BE2C (cell line): Measurements from ENCODE around the gene CADM1.

Experiments used
- DNase-seq: peaks from one replicate; pipeline ENCODE4 v3.0.0-alpha.2; 2020
- H3K27me3 ChIP-seq: fragments of 250-450 bp; sonication (Bioruptor Pico); 2 replicates; pipeline ENCODE4 v1.5.1; 2020; ENCODE audit warnings: mild to moderate bottlenecking
- H3K36me3 ChIP-seq: fragments of 250-450 bp; sonication (Bioruptor Pico); 2 replicates; pipeline ENCODE4 v1.5.1; 2020; ENCODE audit warnings: mild to moderate bottlenecking
- H3K4me1 ChIP-seq: fragments of 250-450 bp; sonication (Bioruptor Pico); 2 replicates; pipeline ENCODE4 v1.5.1; 2020
- H3K4me3 ChIP-seq: 2 replicates; pipeline ENCODE4 v1.5.1; 2011; ENCODE audit warnings: low read depth, low read length
- H3K9me3 ChIP-seq: fragments of 250-450 bp; sonication (Bioruptor Pico); 2 replicates; pipeline ENCODE4 v1.5.1; 2020
- TF ChIP-seq, protein P1 (sequence below): IDR thresholded peaks from 2 replicates; pipeline ENCODE4 v1.5.1; 2012; ENCODE audit warnings: mild to moderate bottlenecking, low read depth, low read length

CADM1 gene

DNA sequence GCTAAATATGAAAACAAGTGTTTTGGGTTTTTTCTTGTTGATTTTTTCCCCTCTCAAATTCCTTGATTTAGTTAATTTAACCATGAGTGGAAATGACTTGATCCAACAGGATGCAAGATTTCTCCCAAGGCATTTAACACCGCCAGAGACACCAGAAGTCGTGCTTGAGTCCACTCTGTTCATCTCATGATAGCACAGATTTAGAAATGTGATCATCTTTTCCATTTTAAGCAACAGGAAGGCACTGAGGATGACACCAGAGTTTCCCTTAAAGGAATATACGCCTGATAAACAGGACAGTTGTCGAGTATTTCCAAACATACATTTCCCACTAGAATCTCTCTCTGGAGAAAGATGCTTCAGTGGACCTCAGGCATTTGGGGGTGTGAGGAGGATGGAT is 318.7 kb downstream of the CADM1 start:
- Histone ChIP-seq H3K36me3 (peaks cover 3% of the 10 kb centered on the region; the same call in 1 of the 2 replicates), H3K9me3 (no peaks in the 10 kb centered on the region), H3K4me1 (peaks cover 8% of the 10 kb centered on the region), H3K4me3 (no peak overlapping the region), H3K27me3 (no peaks in the 10 kb centered on the region)
- no peak for DNase-seq
- TF ChIP-seq, protein P1, sequence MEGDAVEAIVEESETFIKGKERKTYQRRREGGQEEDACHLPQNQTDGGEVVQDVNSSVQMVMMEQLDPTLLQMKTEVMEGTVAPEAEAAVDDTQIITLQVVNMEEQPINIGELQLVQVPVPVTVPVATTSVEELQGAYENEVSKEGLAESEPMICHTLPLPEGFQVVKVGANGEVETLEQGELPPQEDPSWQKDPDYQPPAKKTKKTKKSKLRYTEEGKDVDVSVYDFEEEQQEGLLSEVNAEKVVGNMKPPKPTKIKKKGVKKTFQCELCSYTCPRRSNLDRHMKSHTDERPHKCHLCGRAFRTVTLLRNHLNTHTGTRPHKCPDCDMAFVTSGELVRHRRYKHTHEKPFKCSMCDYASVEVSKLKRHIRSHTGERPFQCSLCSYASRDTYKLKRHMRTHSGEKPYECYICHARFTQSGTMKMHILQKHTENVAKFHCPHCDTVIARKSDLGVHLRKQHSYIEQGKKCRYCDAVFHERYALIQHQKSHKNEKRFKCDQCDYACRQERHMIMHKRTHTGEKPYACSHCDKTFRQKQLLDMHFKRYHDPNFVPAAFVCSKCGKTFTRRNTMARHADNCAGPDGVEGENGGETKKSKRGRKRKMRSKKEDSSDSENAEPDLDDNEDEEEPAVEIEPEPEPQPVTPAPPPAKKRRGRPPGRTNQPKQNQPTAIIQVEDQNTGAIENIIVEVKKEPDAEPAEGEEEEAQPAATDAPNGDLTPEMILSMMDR: no peak

DNA sequence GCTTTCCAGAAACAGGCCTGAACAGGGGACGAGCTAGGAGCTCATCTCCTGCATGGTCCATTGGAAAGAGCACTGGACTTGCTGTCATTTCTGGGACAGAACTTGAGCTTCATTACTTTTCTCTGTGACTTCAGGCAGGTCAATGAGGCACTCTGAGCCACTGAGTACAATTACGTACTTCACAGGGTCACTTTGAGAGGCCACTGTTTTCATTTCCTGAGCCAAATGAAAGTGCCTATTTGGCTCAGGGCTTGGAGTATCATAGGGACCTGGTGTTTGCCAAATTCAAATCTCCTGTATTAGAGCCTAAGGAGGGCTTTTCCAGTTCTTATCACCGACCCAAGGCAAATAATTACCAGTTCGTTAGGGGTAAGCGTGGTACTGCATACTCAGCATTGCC is 319.3 kb downstream of the CADM1 start:
- Histone ChIP-seq H3K4me3 (no peak overlapping the region), H3K4me1 (peaks cover 8% of the 10 kb centered on the region), H3K36me3 (peaks cover 3% of the 10 kb centered on the region; the same call in 1 of the 2 replicates), H3K9me3 (no peaks in the 10 kb centered on the region), H3K27me3 (no peaks in the 10 kb centered on the region)
- DNase-seq: no peak
- TF ChIP-seq, protein P1: no peak

DNA sequence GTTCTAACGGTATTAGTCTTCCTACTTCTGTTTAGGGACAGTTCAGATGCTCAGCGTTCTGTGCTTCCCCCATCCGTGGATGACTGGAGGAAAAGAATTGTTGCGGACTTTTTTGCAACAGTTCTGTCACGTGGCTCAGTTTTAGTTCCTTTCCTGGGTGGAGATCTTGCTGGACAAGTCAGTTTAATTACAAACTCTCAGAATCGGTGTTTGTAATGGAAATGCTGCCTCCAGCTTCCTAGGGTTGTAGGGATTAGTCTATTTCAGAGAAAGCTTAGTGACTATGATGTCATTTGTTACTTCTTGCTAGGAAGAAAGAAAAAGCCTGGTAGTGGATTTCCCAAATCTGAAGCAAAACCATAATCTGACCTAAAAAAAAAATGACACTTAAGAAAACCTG is 320.4 kb downstream of the CADM1 start:
- DNase-seq: no peak
- peaks cover 3% of the 10 kb centered on the region; the same call in 1 of the 2 replicates for H3K36me3 ChIP-seq
- TF ChIP-seq, protein P1: no peak
- no peak overlapping the region for H3K4me3 ChIP-seq
- H3K9me3 ChIP-seq: no peaks in the 10 kb centered on the region
- no peaks in the 10 kb centered on the region for H3K27me3 ChIP-seq
- peaks cover 4% of the 10 kb centered on the region for H3K4me1 ChIP-seq

DNA sequence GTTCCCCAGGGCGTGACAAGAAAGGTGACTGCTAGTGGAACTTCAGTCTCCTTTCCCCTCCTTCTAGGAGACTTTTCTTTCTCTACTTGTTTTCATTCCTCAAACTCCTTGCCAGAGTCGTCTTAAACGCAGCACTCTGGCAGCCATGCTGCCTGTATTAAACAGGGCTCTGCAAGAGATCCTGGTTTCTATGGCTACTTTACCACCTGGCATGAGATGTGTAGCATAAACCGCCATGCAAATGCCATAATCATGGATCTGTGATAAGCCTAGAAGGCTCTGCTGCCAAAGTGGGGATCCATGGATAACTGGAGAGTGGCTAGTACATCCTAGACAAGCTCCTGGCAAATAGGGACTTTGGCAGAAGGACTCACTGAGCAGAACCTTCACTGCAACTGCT is 321.1 kb downstream of the CADM1 start:
- TF ChIP-seq, protein P1: no peak
- Histone ChIP-seq H3K4me3 (no peak overlapping the region), H3K27me3 (no peaks in the 10 kb centered on the region), H3K9me3 (no peaks in the 10 kb centered on the region), H3K36me3 (peaks cover 3% of the 10 kb centered on the region; the same call in 1 of the 2 replicates), H3K4me1 (peaks cover 4% of the 10 kb centered on the region)
- DNase-seq: no peak

DNA sequence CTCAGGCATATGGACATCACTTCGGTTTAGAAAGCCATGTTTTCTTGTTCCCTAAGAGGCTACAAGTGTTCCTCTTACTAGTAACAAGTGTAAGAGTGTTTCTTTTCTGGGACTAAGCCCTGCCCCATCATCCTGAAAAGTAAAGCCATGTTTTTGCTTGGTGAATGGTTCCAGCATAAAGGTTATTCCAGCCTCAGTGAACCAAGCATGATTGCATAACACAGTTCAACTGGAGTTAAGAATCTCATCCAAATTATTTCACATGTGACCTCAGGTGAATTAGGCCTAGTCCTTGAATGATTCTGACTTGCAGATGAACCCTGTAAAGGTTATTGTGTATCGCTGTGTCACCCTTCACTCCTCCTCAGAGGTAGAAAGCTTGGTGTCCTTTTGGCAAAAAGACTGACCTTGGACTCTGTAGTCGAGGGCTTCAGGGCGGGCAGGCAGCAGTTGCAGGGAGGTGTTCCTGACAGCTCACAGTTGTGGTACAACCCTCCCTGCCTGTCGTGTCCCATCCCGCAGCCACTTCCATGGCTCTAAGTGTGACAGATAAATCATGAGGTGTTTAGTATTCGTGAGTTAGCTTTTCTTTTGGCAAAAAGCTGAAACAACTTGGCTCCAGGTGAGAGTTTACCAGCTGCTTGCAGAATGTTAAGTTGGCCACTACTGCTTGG is 321.8 kb downstream of the CADM1 start:
- H3K36me3 ChIP-seq: peaks cover 3% of the 10 kb centered on the region; the same call in 1 of the 2 replicates
- peaks cover 4% of the 10 kb centered on the region for H3K4me1 ChIP-seq
- TF ChIP-seq, protein P1: no peak
- no peak for DNase-seq
- H3K9me3 ChIP-seq: no peaks in the 10 kb centered on the region
- H3K27me3 ChIP-seq: no peaks in the 10 kb centered on the region
- H3K4me3 ChIP-seq: no peak overlapping the region

DNA sequence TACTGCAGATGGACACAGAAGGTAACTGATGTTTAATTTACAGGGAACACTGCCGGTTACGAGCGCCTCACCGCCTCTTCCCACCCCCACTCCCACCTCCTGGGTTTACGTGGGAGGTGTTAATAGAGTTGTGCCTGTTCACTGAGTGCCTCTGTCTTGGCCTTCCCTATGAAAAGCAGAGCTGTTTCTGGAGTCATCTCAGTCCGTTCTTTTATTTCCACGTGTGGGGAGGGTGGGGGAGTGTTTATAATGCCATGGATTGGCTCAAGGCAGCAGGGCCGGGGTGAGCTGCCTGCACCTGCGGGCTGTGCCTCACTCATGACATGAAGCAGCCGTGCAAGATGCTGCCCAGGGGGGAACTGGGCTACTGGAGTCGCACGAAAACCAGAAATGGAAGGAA is 322.7 kb downstream of the CADM1 start:
- Histone ChIP-seq H3K4me1 (peaks cover 4% of the 10 kb centered on the region), H3K36me3 (peaks cover 6% of the 10 kb centered on the region; the same call in 1 of the 2 replicates), H3K9me3 (no peaks in the 10 kb centered on the region), H3K27me3 (no peaks in the 10 kb centered on the region), H3K4me3 (no peak overlapping the region)
- TF ChIP-seq, protein P1: no peak
- no peak for DNase-seq
